A549 (cell line): ENCODE results near the gene ORAI1. TPM values are rescaled to one million over a fixed set of nuclear protein-coding genes. Genes with fewer than 3 reads are reported as not detected.

Experiments
- ATAC-seq, 2 experiments: fragments of 200-7000 bp in 1 of 2; fragments of >200 bp in 1 of 2; cut with Nextera tagmentation in 1 of 2; cut with Tn5 transposase in 1 of 2; 3 replicates each; pipeline versions ENCODE4 v1.8.0 to v1.9.1; 2018 to 2020; ENCODE audit warnings: mild to moderate bottlenecking in 1 of 2, moderate library complexity in 1 of 2
- CTCF ChIA-PET: fragments of 300-600 bp; sonication (Branson Sonifier 250); formaldehyde crosslinking; extraction: SDS; loops from one replicate; lab custom pipeline; 2021; ENCODE audit warnings: antibody characterized with exemption, inconsistent platforms; lab: Yijun Ruan, JAX
- POLR2A ChIA-PET: fragments of 350-600 bp; formaldehyde crosslinking; extraction: SDS; loops from one replicate; lab custom pipeline; 2021; ENCODE audit warnings: antibody characterized with exemption, inconsistent platforms; lab: Yijun Ruan, JAX
- DNase-seq, 2 experiments: peaks; one replicate each; pipeline versions ENCODE4 v3.0.0 to v3.0.0-alpha.2; 2011 to 2016; ENCODE audit warnings: low read depth in 1 of 2, low spot score in 1 of 2
- FAIRE-seq: peaks from 2 replicates; lab custom pipeline; 2011; peaks lifted over from hg19 to GRCh38; lab: Jason Lieb, UNC
- H3K27ac ChIP-seq, 2 experiments: fragments of >200 bp; sonication (Bioruptor Twin); formaldehyde crosslinking; 3 replicates each; pipeline ENCODE4 v1.5.1; 2016 to 2017
- H3K4me1 ChIP-seq: fragments of >200 bp; sonication (Bioruptor Twin); formaldehyde crosslinking; 3 replicates; pipeline ENCODE4 v1.6.1; 2016
- H3K4me2 ChIP-seq: fragments of >200 bp; sonication (Bioruptor Twin); formaldehyde crosslinking; 3 replicates; pipeline ENCODE4 v1.6.1; 2016
- H3K4me3 ChIP-seq: fragments of >200 bp; sonication (Bioruptor Twin); formaldehyde crosslinking; 3 replicates; pipeline ENCODE4 v1.5.1; 2016
- H3K9me3 ChIP-seq: fragments of >200 bp; sonication (Bioruptor Twin); formaldehyde crosslinking; 3 replicates; pipeline ENCODE4 v1.6.1; 2016
- CBX8 ChIP-seq: fragments of 200-600 bp; sonication (generic); IDR thresholded peaks from 2 replicates; pipeline ENCODE4 v1.6.1; 2016
- CHD4 ChIP-seq: fragments of 200-600 bp; sonication (generic); IDR thresholded peaks from 2 replicates; pipeline ENCODE4 v1.6.1; 2016; ENCODE audit warnings: antibody characterized with exemption, mild to moderate bottlenecking, borderline replicate concordance
- CTCF ChIP-seq: fragments of >200 bp; sonication (Bioruptor Twin); formaldehyde crosslinking; IDR thresholded peaks from 3 replicates; pipeline ENCODE4 v1.5.1; 2016
- E2F6 ChIP-seq: IDR thresholded peaks from 2 replicates; pipeline ENCODE4 v1.6.1; 2012; ENCODE audit warnings: low read depth, borderline replicate concordance
- EHF ChIP-seq: fragments of 250-450 bp; sonication (Bioruptor Pico); IDR thresholded peaks from 2 replicates; pipeline ENCODE4 v1.5.0; 2020; ENCODE audit warnings: mild to moderate bottlenecking
- EHMT2 ChIP-seq: fragments of 200-600 bp; sonication (generic); IDR thresholded peaks from 2 replicates; pipeline ENCODE4 v1.6.1; 2016; ENCODE audit warnings: antibody characterized with exemption, low read depth, mild to moderate bottlenecking, moderate library complexity
- FOSL2 ChIP-seq, 2 experiments: fragments of 450-650 bp in 1 of 2; fragments of >200 bp in 1 of 2; sonication (Bioruptor Twin) in 1 of 2; formaldehyde crosslinking; IDR thresholded peaks; 2 replicates each; pipeline versions ENCODE4 v1.5.0 to v1.6.1; 2016 to 2020; ENCODE audit warnings: mild to moderate bottlenecking in 1 of 2, moderate library complexity in 1 of 2
- HEYL ChIP-seq: fragments of 250-450 bp; sonication (Bioruptor Pico); IDR thresholded peaks from 2 replicates; pipeline ENCODE4 v1.8.0; 2021; ENCODE audit warnings: mild to moderate bottlenecking, moderate library complexity
- JUNB ChIP-seq: fragments of >200 bp; sonication (Bioruptor Twin); formaldehyde crosslinking; IDR thresholded peaks from 2 replicates; pipeline ENCODE4 v1.6.1; 2016
- KDM5A ChIP-seq: fragments of 200-600 bp; sonication (generic); IDR thresholded peaks from 2 replicates; pipeline ENCODE4 v1.6.1; 2016; ENCODE audit warnings: antibody characterized with exemption, mild to moderate bottlenecking
- MAFK ChIP-seq: fragments of 450-650 bp; IDR thresholded peaks from 2 replicates; pipeline ENCODE4 v1.6.1; 2014; ENCODE audit not compliant: partially characterized antibody
- NFE2L2 ChIP-seq: fragments of 150-350 bp; conservative IDR thresholded peaks from 2 replicates; pipeline ENCODE4 v1.6.1; 2014; ENCODE audit warnings: low read length
- PHF8 ChIP-seq: fragments of 200-600 bp; sonication (generic); IDR thresholded peaks from 2 replicates; pipeline ENCODE4 v1.6.1; 2016; ENCODE audit warnings: low read depth, mild to moderate bottlenecking, antibody characterized with exemption, moderate library complexity, borderline replicate concordance
- REST ChIP-seq: fragments of 200-600 bp; sonication (generic); IDR thresholded peaks from 2 replicates; pipeline ENCODE4 v1.6.1; 2016; ENCODE audit warnings: antibody characterized with exemption, mild to moderate bottlenecking, moderate library complexity
- RFX5 ChIP-seq: fragments of 450-650 bp; IDR thresholded peaks from 2 replicates; pipeline ENCODE4 v1.7.1; 2014; ENCODE audit warnings: antibody characterized with exemption, mild to moderate bottlenecking, moderate library complexity
- RNF2 ChIP-seq: fragments of 200-600 bp; sonication (generic); IDR thresholded peaks from 2 replicates; pipeline ENCODE4 v1.6.1; 2016; ENCODE audit warnings: low read depth, mild to moderate bottlenecking, antibody characterized with exemption, moderate library complexity, borderline replicate concordance
- ZFP36 ChIP-seq: fragments of 450-650 bp; IDR thresholded peaks from 2 replicates; pipeline ENCODE4 v1.6.1; 2014; ENCODE audit warnings: borderline replicate concordance; ENCODE audit not compliant: partially characterized antibody
- WGBS: methylation state at CpG from one replicate; pipeline ENCODE4 v1.1.6; 2017; ENCODE audit errors: missing lambda C conversion rate; 5-methylcytosine and 5-hydroxymethylcytosine counted together
- polyA plus RNA-seq, 4 experiments: library from polyadenylated mRNA; depleted of rRNA in 3 of 4; stranded (reverse); fragments of >200 nt; fragmentation: RNase III in 1 of 4; extraction: RNeasy Plus Mini Kit Qiagen cat#74134 plus additional on column Dnase treatment in 1 of 4; gene quantifications; 2 replicates in 3 of 4; 3 replicates in 1 of 4; pipeline ENCODE4 v1.2.3, GENCODE V29; 2011 to 2017
- TF ChIP-seq, protein P1 (sequence below): fragments of 450-650 bp; IDR thresholded peaks from 2 replicates; pipeline ENCODE4 v1.6.1; 2014; ENCODE audit warnings: antibody characterized with exemption
- TF ChIP-seq, protein P2 (sequence below): fragments of >200 bp; sonication (Bioruptor Twin); formaldehyde crosslinking; IDR thresholded peaks from 2 replicates; pipeline ENCODE4 v1.6.1; 2016

Gene ORAI1
- polyA plus RNA-seq, 2 of the 4 experiments (the other 2 are of a cell fraction): 18.7 to 22.1 TPM

DNA sequence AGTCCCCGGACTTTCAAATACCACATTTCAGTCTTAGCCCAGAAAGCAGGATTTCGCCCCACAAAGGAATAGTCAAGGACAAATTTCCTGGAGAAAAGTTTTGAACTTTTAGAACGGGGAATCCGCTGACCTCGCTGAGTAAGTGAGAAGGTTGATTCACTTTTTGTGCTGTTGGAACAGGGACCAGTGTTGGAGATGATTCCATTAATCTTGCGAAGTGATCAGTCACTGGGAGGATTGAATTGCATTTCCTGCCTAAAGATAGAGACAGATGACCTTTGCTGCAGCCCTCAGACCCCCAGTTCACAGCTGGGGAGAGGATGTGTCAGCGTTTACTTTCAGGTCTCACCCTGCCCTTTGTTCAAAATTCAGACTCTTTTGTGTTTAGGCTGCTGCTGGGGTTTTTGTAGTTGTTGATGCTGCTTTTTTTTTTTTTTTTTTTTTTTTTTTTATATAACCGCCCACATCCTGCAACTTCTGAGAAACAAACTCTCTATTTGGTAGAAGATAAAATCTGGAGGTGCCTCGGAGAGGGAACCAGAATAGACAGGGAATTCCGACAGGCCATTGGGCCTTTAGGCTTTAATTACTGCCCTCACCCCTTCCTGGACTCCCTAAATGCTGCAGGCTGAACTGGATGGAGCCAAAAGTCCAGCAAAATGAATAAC is 35.7 kb upstream of the ORAI1 start:
- H3K9me3 ChIP-seq: no peaks in the 10 kb centered on the region
- peak overlapping the region; percentile 59 for H3K4me2 ChIP-seq
- no peak for FAIRE-seq
- no peak overlapping the region; the same call in 2 of the 3 replicates for H3K4me3 ChIP-seq
- no peak for DNase-seq
- H3K4me1 ChIP-seq: peaks cover 5% of the 10 kb centered on the region; the same call in 1 of the 3 replicates
- ChIA-PET CTCF (interaction anchor here (1.2 to 2.2 kb wide), 2 partner anchors 11 to 34 kb away, joined by 4 to 13 read pairs; no protein-coding TSS in a partner anchor), POLR2A (no interaction called here)
- 40% methylated on average over 10 of the region's 10 CpGs for WGBS
- TF ChIP-seq ZFP36: no peak
- TF ChIP-seq, protein P1, sequence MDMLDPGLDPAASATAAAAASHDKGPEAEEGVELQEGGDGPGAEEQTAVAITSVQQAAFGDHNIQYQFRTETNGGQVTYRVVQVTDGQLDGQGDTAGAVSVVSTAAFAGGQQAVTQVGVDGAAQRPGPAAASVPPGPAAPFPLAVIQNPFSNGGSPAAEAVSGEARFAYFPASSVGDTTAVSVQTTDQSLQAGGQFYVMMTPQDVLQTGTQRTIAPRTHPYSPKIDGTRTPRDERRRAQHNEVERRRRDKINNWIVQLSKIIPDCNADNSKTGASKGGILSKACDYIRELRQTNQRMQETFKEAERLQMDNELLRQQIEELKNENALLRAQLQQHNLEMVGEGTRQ: no peak
- no peak for TF ChIP-seq EHMT2
- no peak for TF ChIP-seq EHF (CRISPR knock-in tag)
- TF ChIP-seq CHD4: no peak
- no peak for TF ChIP-seq E2F6
- no peak for TF ChIP-seq NFE2L2
- TF ChIP-seq CBX8: no peak
- TF ChIP-seq JUNB: no peak
- TF ChIP-seq KDM5A: no peak
- TF ChIP-seq MAFK: no peak
- TF ChIP-seq, protein P2, sequence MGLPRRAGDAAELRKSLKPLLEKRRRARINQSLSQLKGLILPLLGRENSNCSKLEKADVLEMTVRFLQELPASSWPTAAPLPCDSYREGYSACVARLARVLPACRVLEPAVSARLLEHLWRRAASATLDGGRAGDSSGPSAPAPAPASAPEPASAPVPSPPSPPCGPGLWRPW: no peak
- no peak for TF ChIP-seq RFX5
- TF ChIP-seq RNF2: no peak
- TF ChIP-seq FOSL2 (IDR thresholded peaks at IDR 0.05): no peak
- no peak for TF ChIP-seq FOSL2 (CRISPR knock-in tag; IDR thresholded peaks at IDR 0.05)
- no peak for TF ChIP-seq REST
- TF ChIP-seq CTCF: no peak
- TF ChIP-seq HEYL (CRISPR knock-in tag): no peak
- no peak for TF ChIP-seq PHF8
- H3K27ac ChIP-seq: peak overlapping the region; percentile 38 to 85; a peak in 4 of 6 replicates
- peak; percentile 30 to 40; a peak in 3 of 6 replicates for ATAC-seq
